HG02642 (cell line): ENCODE results near the gene USP47.

ENCODE experiments used
- ATAC-seq: cut with Tn5 transposase; IDR thresholded peaks from one replicate; pipeline ENCODE4 v1.9.1; 2021; ENCODE audit warnings: mild to moderate bottlenecking; ENCODE audit not compliant: unreplicated experiment, poor library complexity

USP47 gene

GRCh38 chr11:11963067-11963466 is 121.3 kb downstream of the USP47 start:
- no peak for ATAC-seq

- ATAC-seq, result no peak
These were observed 122.3 kb downstream of the USP47 start for GRCh38 chr11:11963842-11964773.

DNA sequence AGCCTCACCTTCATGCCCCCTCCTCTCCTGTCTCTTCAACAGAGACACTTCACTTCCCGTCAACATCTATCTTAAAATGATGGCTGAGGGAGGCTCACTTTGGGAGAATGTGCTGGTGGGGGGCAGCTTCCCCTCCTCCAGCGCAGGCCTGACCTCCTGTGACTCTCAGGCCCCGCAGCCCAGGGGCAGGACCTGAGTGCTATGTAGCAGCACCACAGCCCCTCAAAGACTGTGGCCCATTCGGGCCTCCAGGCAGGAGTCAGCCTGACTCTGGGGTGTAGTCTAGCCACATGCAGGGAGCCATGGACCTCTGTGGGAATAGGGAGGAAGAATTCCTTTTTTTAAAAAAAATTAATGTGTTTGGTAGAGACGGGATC is 123.0 kb downstream of the USP47 start:
- ATAC-seq, result no peak

- ATAC-seq, result no peak
These were observed 123.4 kb downstream of the USP47 start for GRCh38 chr11:11965192-11965591.

- ATAC-seq, result no peak
These were observed 124.0 kb downstream of the USP47 start for GRCh38 chr11:11965656-11966353.

DNA sequence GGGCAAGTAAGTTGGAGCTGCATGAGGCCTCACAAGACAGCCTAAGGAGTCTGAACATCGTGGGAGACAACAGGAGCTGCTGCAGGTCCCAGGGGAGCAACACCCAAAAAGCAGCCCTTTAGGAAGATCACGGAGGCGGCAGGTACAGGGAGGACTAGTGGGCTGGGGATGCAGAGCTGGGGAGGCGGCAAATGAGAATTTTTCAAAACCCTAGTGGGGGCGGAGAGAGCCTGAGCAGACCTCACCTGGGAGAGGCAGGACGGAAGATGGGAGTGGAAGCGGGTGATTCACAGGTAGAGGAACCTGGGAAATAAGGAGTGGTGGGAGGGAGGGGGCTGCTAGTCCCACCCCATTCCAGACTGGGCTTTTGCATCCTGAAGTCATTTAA is 124.6 kb downstream of the USP47 start:
- no peak for ATAC-seq

- peak; percentile 95 for ATAC-seq
These were observed 125.3 kb downstream of the USP47 start for GRCh38 chr11:11966826-11967668.

- ATAC-seq, result no peak
These were observed 126.1 kb downstream of the USP47 start for GRCh38 chr11:11967669-11968510.

DNA sequence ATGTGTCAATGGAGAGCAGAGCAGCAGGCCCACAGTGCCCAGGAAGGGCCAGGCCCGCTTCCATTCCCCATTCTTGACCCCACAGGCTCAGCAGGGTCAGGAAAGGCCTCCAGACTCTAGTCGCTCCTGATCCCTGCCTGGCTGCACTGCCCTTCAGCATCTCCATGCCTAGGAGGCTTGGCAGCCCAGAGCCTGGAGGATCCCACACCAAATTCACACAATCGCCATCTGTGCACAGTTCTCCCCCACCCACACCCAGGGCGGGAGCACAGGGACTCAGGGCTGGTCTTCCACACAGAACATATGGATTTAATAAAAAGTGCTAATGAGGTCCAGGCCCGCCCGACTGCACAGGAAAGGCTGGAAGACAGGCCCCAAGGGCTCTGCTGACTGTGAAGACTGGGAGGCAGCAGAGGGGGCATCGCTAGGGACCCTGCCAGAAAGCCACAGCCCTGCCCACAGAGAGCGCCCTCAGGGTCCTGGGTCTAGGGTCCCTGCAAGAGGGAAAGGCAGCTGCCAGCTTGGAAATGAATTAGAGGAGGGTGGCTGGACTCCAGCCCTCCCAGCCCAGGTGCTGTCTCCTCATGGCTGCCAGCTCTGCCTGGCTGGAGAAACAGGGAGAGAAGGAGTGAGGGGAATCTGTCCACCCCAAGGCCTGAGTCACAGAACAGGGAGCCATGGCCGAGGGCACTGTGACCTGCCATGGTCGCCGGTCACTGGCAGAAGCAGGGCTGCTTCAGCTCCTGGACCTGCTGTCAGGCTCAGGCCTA is 126.9 kb downstream of the USP47 start:
- ATAC-seq, result no peak

DNA sequence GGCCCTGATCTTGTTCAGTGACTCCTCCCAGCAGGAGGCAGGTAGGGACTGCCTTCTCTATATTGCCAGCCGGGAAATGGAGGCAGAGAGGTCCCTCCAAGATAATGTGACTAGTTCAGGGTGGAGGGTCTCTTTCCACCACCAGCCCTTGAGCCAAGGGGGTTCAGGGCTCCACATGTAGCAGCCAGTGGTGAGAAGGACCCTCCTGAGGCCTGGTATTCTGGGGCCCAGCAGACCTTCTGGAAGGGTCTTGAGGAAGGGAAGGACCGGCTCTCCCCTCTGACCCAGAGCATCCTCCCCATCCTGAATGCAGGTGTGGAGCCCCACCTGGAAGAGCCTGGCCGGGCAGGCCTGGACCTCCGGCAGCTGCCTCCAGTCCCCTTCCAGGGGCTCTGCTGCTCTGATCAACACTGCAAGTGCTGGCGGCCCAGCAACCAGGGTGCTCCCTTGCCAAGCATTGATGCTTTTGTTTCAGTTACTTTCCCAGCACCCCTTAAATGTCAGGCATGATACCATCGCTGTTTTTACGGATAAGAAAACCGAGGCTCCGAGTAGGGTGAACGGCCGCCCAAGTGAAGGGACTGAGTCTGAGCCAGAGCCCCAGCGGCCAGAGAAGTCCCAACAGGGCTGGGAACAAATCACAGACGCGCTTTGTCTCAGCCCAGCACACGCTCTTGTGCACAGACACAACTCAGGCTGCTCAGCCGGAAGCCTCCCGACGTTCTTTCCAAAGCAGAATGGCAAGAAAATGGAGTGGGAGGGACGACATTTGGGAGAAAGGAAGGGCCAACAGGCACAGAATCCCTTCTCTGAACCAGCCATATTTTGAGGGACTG is 127.8 kb downstream of the USP47 start:
- no peak for ATAC-seq

- no peak for ATAC-seq
These were observed 128.8 kb downstream of the USP47 start for GRCh38 chr11:11970556-11970955.

DNA sequence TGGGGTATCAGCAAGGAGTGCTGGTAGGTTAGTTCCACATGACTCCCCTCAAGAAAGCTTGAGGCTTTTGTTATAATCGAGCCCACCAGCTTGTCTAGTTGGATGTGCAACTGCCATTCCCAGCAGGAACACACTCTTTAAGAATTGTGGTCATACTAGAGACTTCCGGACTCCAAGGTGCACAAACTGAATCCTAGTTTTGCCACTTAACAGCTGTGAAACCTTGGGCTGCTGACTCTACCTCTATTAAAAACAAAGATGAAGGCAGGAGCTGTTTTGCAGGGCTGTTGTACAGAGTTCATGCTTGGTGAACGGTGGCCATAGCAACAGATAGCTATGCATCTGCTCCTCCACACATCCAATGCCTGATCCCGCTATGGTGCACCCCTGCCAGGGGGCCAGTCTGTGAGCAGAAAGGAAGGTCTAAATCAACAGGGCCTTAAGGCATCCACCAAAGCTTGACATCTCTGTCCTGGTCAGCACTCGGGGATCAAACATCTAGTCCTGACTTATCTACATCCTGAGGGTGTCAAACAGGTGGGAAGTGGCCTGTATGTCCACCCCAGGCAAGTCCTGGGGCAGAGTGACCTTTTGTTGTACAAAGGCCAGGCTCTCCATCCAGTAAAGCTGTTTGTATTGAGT is 130.3 kb downstream of the USP47 start:
- ATAC-seq, result no peak

GRCh38 chr11:11972730-11973341 is 131.1 kb downstream of the USP47 start:
- no peak for ATAC-seq

DNA sequence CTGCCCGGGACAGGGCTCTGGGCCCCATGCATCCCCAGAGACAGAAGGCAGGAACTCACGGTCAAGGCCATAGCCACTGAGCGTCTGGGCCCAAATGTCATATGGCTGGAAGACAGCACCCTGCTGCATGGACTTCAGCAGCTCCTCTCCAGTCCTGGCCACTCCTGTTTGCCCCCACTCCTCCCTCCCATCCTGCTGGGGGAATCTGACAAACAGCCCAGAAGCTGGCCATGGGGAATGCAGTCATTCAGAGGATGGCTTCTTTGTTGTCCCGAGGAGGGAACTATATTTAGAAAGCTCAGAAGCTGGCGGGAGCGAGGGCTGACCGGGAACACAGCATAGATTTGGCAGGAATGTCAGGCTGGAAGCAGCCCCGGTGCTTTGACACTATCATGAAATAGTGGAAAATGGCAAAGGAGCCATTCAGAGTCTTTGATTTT is 131.6 kb downstream of the USP47 start:
- no peak for ATAC-seq

DNA sequence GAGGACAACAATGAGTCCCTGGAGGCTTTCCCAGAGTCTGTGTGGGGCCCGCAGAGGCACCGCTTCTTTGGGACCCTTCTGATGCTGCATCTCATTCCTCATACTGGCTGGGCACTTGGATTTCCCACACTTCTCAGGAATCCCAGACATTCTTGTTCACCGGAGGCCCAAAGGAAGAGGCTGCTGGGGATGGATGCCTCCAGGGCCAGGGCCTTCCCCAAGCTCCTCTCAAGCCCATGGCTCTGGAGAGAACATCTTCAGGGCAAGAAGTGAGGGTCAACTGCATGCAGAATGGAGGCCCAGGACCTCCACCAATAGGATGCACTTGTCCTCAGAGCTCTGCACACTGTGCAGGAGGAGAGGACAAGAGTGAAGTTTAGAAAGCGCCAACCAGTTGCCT is 132.1 kb downstream of the USP47 start:
- ATAC-seq, result no peak

DNA sequence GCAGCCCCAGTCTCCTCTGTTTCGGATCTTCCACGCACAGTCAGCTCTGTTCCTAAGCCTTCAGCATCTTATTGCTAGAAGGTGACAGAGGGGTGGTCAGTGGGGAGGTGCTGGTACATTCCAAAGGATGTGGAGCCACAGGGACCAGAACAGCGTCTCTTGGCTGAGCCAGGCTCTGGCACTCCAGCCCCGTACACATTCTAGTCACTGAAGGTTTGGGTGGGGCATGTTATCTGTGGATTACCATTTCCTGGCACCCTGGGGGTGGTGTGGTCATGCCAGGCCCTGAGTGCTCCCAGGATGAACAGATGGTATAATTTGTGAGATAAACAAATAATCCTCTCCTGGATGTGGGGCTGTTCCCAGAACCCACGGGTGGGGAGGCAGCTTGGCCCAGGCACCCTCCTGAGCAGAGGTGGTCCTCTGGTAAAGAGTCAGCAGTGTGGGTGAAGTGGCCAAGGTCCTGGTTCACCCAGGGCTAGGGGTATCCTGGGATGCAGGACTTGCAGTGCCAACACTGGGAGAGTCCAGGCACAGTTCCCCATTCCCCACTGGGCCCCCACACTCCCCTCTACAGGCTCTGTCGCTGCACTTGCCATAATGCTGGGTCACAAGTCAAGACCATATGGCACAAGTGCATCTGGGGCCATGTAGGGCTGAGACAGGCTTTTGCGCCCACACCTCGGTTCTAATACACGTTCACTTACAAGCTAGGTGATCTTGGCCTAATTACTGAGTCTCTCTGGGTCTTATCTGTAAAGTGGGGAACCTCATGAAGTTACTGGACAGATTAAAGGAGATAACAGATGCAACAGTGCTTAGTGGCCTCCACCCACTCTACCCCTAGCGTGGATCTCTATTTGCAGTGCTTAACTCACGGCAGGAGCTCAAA is 133.7 kb downstream of the USP47 start:
- no peak for ATAC-seq
